Choroid plexus epithelial cell (primary cell): Measurements from ENCODE around the gene SCUBE1.
"Not testable (repeated sequence)": the region's sequence is repeated elsewhere in the genome, so short reads cannot be mapped to it uniquely, and the experiment has no call there.

Experiments
- DNase-seq: peaks from one replicate; pipeline ENCODE4 v3.0.0-alpha.2; 2010; ENCODE audit warnings: low read depth
- H3K4me3 ChIP-seq: 2 replicates; pipeline ENCODE4 v1.5.1; 2011; ENCODE audit warnings: low read depth, mild to moderate bottlenecking, control low read depth, low read length, moderate library complexity
- CTCF ChIP-seq: conservative IDR thresholded peaks from 2 replicates; pipeline ENCODE4 v1.5.1; 2011; ENCODE audit warnings: low read depth, mild to moderate bottlenecking, control low read depth, inconsistent platforms, low read length, moderate library complexity

Gene SCUBE1

GRCh38 chr22:43287441-43287840, 55.7 kb downstream of the SCUBE1 start:
- no peak overlapping the region for H3K4me3 ChIP-seq
- no peak for TF ChIP-seq CTCF
- no peak for DNase-seq

- DNase-seq, result no peak
- no peak for TF ChIP-seq CTCF
- H3K4me3 ChIP-seq, result no peak overlapping the region
Measured at GRCh38 chr22:43281394-43281793, 61.8 kb downstream of the SCUBE1 start.

- DNase-seq, H3K4me3 ChIP-seq: not testable (repeated sequence)
Measured at GRCh38 chr22:43280523-43280886, 62.7 kb downstream of the SCUBE1 start.

GRCh38 chr22:43279867-43280522, 63.2 kb downstream of the SCUBE1 start:
- DNase-seq, result no peak
- TF ChIP-seq CTCF, result no peak
- no peak overlapping the region for H3K4me3 ChIP-seq

- no peak overlapping the region for H3K4me3 ChIP-seq
- no peak for TF ChIP-seq CTCF
- DNase-seq, result no peak
Measured at GRCh38 chr22:43277987-43278601, 65.1 kb downstream of the SCUBE1 start.

GRCh38 chr22:43277091-43277490, 66.1 kb downstream of the SCUBE1 start:
- DNase-seq, result no peak
- H3K4me3 ChIP-seq, result no peak overlapping the region
- no peak for TF ChIP-seq CTCF

GRCh38 chr22:43276321-43276720, 66.9 kb downstream of the SCUBE1 start:
- no peak for TF ChIP-seq CTCF
- no peak overlapping the region for H3K4me3 ChIP-seq
- no peak for DNase-seq
